ENCODE measurements around the gene RRAGD.

- TF ChIP-seq CTCF (conservative IDR thresholded peaks at IDR 0.05; ENCODE audit: low read length) (no peak), EZH2phosphoT487 (IDR thresholded peaks at IDR 0.05; ENCODE audit: borderline replicate concordance) (no peak)
Measured at GRCh38 chr6:89378628-89379027, 33.4 kb downstream of the RRAGD start.
